Astrocyte of the spinal cord (primary cell): ENCODE measurements around the gene TUBA3C.

Experiments used
- DNase-seq: peaks from one replicate; pipeline ENCODE4 v3.0.0; 2011; ENCODE audit warnings: low read depth, low spot score
- H3K4me3 ChIP-seq: 2 replicates; pipeline ENCODE4 v1.5.1; 2011; ENCODE audit warnings: low read depth, mild to moderate bottlenecking, low read length, moderate library complexity
- in situ Hi-C: cut with HindIII; loops from 2 replicates; pipeline ENCODE4 v1.10.0; 2017; ENCODE audit warnings: low sequenced_read_pairs
- TF ChIP-seq, protein P1 (sequence below): IDR thresholded peaks from 2 replicates; pipeline ENCODE4 v1.5.1; 2012; ENCODE audit warnings: low read depth, mild to moderate bottlenecking, low read length, inconsistent platforms

The TUBA3C gene

DNA sequence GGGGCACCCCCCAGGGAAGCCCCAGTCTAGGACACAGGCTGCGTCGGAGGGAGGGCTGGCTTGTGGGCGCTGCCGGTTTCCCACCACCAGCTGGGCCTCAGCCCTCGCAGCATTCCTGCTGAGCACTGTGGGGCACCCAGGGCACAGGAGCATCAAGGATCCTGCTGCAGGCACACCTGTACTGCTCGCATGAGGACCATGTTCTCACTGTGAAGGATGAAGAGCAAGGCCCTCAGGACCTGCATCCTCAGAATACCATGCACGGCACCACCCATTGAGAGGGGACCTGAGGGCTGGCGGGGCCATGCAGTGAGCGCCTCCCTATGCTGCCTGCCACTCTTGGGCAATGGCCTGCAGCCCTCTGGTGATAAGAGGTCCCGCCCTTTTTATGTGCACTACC lies 31.4 kb downstream of the TUBA3C start:
- in situ Hi-C loops, result no loop called here
- no peak for DNase-seq
- TF ChIP-seq, protein P1, sequence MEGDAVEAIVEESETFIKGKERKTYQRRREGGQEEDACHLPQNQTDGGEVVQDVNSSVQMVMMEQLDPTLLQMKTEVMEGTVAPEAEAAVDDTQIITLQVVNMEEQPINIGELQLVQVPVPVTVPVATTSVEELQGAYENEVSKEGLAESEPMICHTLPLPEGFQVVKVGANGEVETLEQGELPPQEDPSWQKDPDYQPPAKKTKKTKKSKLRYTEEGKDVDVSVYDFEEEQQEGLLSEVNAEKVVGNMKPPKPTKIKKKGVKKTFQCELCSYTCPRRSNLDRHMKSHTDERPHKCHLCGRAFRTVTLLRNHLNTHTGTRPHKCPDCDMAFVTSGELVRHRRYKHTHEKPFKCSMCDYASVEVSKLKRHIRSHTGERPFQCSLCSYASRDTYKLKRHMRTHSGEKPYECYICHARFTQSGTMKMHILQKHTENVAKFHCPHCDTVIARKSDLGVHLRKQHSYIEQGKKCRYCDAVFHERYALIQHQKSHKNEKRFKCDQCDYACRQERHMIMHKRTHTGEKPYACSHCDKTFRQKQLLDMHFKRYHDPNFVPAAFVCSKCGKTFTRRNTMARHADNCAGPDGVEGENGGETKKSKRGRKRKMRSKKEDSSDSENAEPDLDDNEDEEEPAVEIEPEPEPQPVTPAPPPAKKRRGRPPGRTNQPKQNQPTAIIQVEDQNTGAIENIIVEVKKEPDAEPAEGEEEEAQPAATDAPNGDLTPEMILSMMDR, result no peak
- H3K4me3 ChIP-seq, result no peak overlapping the region

DNA sequence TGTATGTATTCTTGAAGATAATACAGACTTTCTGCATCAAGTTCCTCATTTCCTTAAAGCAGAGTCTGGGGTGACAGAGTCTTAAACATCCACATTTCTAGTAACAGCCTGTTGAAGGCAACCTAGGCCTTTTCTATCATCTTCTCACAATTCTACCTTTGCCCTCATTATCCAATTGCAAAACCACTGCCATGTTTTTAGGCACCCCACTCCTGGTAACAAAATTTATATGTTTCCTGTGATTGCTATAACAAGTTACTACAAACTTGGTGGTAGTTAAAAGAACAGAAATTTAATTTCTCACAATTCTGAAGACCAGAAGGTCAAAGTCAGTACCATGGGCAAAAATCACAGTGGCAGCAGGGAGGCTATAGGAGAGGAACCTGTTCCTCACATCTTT lies 33.1 kb downstream of the TUBA3C start:
- in situ Hi-C loops, result no loop called here

More for the DNA sequence above, 33.1 kb downstream of the TUBA3C start:
- DNase-seq, result no peak
- no peak overlapping the region for H3K4me3 ChIP-seq
- TF ChIP-seq, protein P1, result no peak
